ENCODE results near the gene LHFPL6. TPM values are rescaled to one million over a fixed set of nuclear protein-coding genes. Genes with fewer than 3 reads are reported as not detected.

LHFPL6 gene
- total RNA-seq, 1 donor, result 57.9 TPM

DNA sequence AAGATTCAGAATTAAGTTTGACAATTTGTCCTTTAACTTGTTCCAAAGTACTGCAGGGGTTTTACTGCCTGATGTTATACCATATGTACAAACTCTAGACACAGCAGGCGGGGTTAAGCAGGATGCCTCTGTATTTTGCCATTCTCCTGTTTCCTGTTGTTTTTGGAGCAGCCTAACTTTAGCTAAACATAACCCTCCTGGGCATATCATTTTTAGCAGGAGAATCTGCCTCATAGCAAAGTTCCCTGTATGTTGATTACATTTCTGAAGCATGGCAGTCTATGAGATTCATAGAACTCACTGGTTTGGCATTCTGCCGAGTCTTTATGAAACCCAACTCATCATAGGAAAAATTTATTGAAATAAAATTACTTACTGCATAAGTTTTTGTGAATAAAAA is 5.2 kb downstream of the LHFPL6 start:
- DNase-seq (ENCODE audit: low read depth), result peak; percentile 29
- TF ChIP-seq, protein P1, sequence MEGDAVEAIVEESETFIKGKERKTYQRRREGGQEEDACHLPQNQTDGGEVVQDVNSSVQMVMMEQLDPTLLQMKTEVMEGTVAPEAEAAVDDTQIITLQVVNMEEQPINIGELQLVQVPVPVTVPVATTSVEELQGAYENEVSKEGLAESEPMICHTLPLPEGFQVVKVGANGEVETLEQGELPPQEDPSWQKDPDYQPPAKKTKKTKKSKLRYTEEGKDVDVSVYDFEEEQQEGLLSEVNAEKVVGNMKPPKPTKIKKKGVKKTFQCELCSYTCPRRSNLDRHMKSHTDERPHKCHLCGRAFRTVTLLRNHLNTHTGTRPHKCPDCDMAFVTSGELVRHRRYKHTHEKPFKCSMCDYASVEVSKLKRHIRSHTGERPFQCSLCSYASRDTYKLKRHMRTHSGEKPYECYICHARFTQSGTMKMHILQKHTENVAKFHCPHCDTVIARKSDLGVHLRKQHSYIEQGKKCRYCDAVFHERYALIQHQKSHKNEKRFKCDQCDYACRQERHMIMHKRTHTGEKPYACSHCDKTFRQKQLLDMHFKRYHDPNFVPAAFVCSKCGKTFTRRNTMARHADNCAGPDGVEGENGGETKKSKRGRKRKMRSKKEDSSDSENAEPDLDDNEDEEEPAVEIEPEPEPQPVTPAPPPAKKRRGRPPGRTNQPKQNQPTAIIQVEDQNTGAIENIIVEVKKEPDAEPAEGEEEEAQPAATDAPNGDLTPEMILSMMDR (IDR thresholded peaks at IDR 0.05; ENCODE audit: insufficient read depth, low read depth, low read length), result no peak
- H3K4me3 ChIP-seq (ENCODE audit: low read depth, low read length), result no peak overlapping the region

DNA sequence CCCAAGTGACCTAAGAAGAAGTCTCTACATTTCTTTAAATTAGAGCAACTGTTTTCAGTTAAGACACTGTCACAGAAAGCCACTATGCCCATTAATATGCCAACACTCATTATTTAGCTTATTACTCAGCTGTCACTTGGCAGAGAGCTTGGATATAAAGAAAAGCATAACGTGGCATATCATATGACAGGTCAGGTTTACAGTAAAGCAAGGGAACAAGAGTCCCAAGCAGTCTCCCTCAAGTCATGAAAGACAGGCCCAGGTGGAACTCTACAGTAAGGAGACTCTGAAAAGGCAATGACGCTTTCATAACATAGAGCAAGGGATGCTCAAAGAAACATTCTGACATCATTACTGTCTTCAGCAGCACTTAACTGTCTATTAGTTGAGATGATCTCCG is 6.3 kb downstream of the LHFPL6 start:
- TF ChIP-seq, protein P1 (IDR thresholded peaks at IDR 0.05; ENCODE audit: insufficient read depth, low read depth, low read length), result no peak
- H3K4me3 ChIP-seq (ENCODE audit: low read depth, low read length), result no peak overlapping the region
- DNase-seq (ENCODE audit: low read depth), result no peak

DNA sequence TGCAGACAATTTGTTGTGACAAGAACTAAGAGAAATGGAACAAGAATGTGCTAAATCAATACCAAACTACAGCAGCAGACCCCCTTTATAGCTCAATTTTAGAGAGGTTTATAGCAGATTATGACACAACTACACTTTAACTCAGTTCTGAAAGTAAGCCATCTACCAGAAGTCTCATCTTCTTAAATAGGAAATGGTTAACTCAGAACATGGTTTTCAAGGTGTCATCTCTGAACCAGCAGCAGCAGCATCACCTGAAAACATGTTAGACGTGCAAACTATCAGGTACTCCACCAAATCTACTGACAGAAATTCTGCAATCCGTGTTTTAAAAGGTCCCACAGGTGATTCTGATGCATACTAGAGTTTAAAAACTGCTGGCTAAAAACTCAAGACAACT is 6.8 kb downstream of the LHFPL6 start:
- H3K4me3 ChIP-seq (ENCODE audit: low read depth, low read length), result no peak overlapping the region
- TF ChIP-seq, protein P1 (IDR thresholded peaks at IDR 0.05; ENCODE audit: insufficient read depth, low read depth, low read length), result no peak

DNA sequence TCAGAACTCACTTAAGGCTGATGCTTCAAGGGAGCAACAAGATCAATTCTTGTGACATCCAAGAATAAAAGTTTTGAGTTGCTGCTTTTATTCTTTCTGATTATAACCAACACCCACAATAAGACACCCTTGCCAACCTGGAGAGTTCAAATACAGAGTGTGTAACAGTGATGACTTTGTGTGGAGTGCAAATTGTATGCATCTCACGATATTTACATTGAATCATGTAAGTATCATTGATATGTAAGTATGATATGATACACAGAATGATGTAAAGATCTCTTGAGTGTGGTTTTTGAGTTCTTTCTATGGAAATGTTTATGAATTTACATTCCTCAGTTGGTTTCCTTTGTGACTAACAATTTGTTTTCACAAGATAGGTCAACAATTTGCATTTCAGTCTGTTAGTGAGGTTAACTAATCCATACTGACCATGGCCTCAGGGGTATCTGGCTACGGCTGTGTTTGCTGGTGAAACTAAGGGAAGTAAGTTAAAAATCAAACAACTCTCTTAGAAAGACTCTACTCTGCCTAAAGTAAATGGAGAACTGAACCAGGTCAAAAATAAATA is 12.4 kb downstream of the LHFPL6 start:
- no peak overlapping the region for H3K4me3 ChIP-seq (ENCODE audit: low read depth, low read length)
- DNase-seq (ENCODE audit: low read depth), result no peak
- TF ChIP-seq, protein P1 (IDR thresholded peaks at IDR 0.05; ENCODE audit: insufficient read depth, low read depth, low read length), result no peak

More for the DNA sequence above, 6.8 kb downstream of the LHFPL6 start:
- no peak for DNase-seq (ENCODE audit: low read depth)

DNA sequence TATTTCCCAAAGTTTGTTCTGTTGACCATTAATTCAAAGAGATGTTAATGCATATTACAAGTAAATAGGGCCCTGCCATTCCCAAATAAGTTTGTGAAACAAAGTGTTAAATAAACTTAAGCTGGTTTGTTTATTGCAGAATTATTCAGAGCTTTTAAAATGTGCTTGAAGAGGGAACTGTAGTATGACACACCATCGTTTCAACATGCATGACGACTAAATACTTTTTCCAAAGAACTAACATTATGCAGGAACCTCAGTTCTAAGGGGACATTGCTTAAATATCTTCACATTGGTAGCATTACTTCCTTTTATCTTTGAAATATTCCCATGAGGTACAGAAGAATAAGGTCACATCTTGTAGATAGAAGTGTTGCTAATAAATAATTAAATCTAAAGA is 14.6 kb downstream of the LHFPL6 start:
- H3K4me3 ChIP-seq (ENCODE audit: low read depth, low read length), result no peak overlapping the region
- DNase-seq (ENCODE audit: low read depth), result peak; percentile 24
- TF ChIP-seq, protein P1 (IDR thresholded peaks at IDR 0.05; ENCODE audit: insufficient read depth, low read depth, low read length), result no peak

DNA sequence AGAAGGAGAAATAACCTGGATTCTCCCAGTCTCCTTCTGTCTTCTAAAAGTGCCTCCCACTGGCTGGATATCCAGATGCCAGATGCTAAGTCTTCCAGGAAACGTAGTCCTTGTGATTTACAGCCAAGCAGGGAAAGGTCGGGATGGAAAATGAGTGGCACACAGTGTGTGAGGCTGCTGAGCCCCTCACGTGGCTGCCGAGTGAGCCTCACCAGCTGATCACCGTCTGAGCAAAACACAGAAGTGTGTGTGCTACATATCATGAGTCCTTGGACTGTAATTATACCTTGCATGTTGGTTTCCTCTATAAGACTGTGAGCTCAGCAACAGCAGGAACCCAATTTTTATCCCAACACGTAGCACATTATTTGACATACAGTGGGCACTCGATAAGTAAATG is 15.1 kb downstream of the LHFPL6 start:
- H3K4me3 ChIP-seq (ENCODE audit: low read depth, low read length), result no peak overlapping the region
- TF ChIP-seq, protein P1 (IDR thresholded peaks at IDR 0.05; ENCODE audit: insufficient read depth, low read depth, low read length), result no peak
- no peak for DNase-seq (ENCODE audit: low read depth)

Measured in fibroblast of villous mesenchyme (primary cell).